Endodermal cell (in vitro differentiated cells): ENCODE measurements around the gene SLC2A4. TPM values are rescaled to one million over a fixed set of nuclear protein-coding genes. Genes with fewer than 3 reads are reported as not detected.
"Not testable (repeated sequence)": the region's sequence is repeated elsewhere in the genome, so short reads cannot be mapped to it uniquely, and the experiment has no call there.

Experiments used
- DNase-seq: peaks from one replicate; pipeline ENCODE4 v3.0.0-alpha.2; 2017
- H3K27ac ChIP-seq: 2 replicates; pipeline ENCODE4 v1.5.1; 2013; ENCODE audit warnings: mild to moderate bottlenecking, low read depth, low read length, moderate library complexity
- H3K27me3 ChIP-seq: 2 replicates; pipeline ENCODE4 v1.6.1; 2013; ENCODE audit warnings: mild to moderate bottlenecking, low read length, moderate library complexity; ENCODE audit not compliant: insufficient read depth, control insufficient read depth, poor library complexity, severe bottlenecking
- H3K36me3 ChIP-seq: 2 replicates; pipeline ENCODE4 v1.7.0; 2013; ENCODE audit warnings: mild to moderate bottlenecking, low read length, moderate library complexity; ENCODE audit not compliant: control insufficient read depth, insufficient read depth
- H3K4me1 ChIP-seq: one replicate; pipeline ENCODE4 v1.7.0; 2013; ENCODE audit warnings: low read length; ENCODE audit not compliant: control insufficient read depth, insufficient read depth
- H3K4me3 ChIP-seq: 2 replicates; pipeline ENCODE4 v1.5.1; 2013; ENCODE audit warnings: mild to moderate bottlenecking, low read length, moderate library complexity
- H3K9ac ChIP-seq: 2 replicates; pipeline ENCODE4 v1.6.1; 2013; ENCODE audit warnings: mild to moderate bottlenecking, low read length, moderate library complexity; ENCODE audit not compliant: poor library complexity, severe bottlenecking; ENCODE audit errors: extremely low read depth
- H3K9me3 ChIP-seq: 2 replicates; pipeline ENCODE4 v1.6.1; 2013; ENCODE audit warnings: mild to moderate bottlenecking, low read length, moderate library complexity; ENCODE audit not compliant: control insufficient read depth
- H3K27ac Mint-ChIP-seq: 2 replicates; pipeline ENCODE4 v1.8.0; 2020; ENCODE audit warnings: mixed read lengths
- H3K27me3 Mint-ChIP-seq: 2 replicates; pipeline ENCODE4 v1.8.0; 2021; ENCODE audit warnings: mild to moderate bottlenecking, mixed read lengths; ENCODE audit not compliant: insufficient read depth
- H3K36me3 Mint-ChIP-seq: 2 replicates; pipeline ENCODE4 v1.8.0; 2020; ENCODE audit warnings: low read depth, mixed read lengths
- H3K4me1 Mint-ChIP-seq: 2 replicates; pipeline ENCODE4 v1.8.0; 2020; ENCODE audit warnings: mixed read lengths
- H3K4me3 Mint-ChIP-seq: 2 replicates; pipeline ENCODE4 v1.8.0; 2020; ENCODE audit warnings: mild to moderate bottlenecking, moderate library complexity, mixed read lengths
- H3K9me3 Mint-ChIP-seq: 2 replicates; pipeline ENCODE4 v1.8.0; 2020; ENCODE audit warnings: mild to moderate bottlenecking, mixed read lengths
- WGBS, 2 experiments: methylation state at CpG; one replicate each; pipeline versions ENCODE4 v1.1.5 to v1.1.7; 2013; ENCODE audit warnings: missing lambda C conversion rate in 2 of 2, mixed read lengths in 1 of 2; ENCODE audit not compliant: insufficient coverage in 1 of 2, insufficient read length in 1 of 2; 5-methylcytosine and 5-hydroxymethylcytosine counted together
- total RNA-seq, 2 donors: library from RNA; stranded (reverse); fragmentation: NEBNext Ultra II Directional in 1 of 2; extraction: Animal tissue kit (Norgen Biotek cat#: 25700) in 1 of 2; gene quantifications; 2 replicates in 1 of 2; 3 replicates in 1 of 2; pipeline ENCODE4 v1.2.1, GENCODE V29; 2021
- TF ChIP-seq, protein P1 (sequence below): fragments of 200-600 bp; sonication (generic); conservative IDR thresholded peaks from 2 replicates; pipeline ENCODE4 v1.5.0; 2021; ENCODE audit warnings: antibody characterized with exemption, mild to moderate bottlenecking

Gene SLC2A4
- total RNA-seq, 2 donors from 2014 or later: 2.2 to 5.4 TPM

DNA sequence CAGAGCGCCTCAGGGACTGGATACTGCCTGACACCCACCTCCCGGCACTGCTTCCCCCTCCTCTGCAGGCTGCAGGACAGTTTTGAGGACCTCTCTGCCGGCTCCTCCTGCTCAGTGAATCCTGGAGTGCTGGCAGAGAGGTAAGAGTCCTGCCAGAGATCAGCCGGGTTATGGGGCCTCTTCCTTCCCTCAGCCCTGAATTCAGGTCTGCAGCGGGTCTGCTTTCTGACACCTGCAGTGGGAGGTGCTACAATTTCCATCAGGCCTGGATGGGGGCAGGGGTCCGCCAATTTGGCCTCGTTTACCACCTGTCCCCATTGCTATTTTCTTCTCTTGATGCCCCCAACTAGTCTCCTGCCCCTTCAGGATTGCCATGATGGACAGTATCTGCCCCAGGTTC is 50.6 kb downstream of the SLC2A4 start:
- Histone ChIP-seq H3K4me3 (no peak overlapping the region), H3K9ac (no peak overlapping the region), H3K4me1 (no peaks in the 10 kb centered on the region), H3K9me3 (no peaks in the 10 kb centered on the region), H3K27ac (no peak overlapping the region), H3K36me3 (no peaks in the 10 kb centered on the region), H3K27me3 (no peaks in the 10 kb centered on the region)
- no peaks in the 10 kb centered on the region for H3K9me3 Mint-ChIP-seq
- no peaks in the 10 kb centered on the region for H3K36me3 Mint-ChIP-seq
- peaks cover 17% of the 10 kb centered on the region for H3K4me1 Mint-ChIP-seq
- no peak overlapping the region for H3K27ac Mint-ChIP-seq
- 68 to 76% methylated on average over 4 to 7 of the region's 7 CpGs for WGBS, 2 experiments
- DNase-seq: no peak
- H3K4me3 Mint-ChIP-seq: no peak overlapping the region
- TF ChIP-seq, protein P1, sequence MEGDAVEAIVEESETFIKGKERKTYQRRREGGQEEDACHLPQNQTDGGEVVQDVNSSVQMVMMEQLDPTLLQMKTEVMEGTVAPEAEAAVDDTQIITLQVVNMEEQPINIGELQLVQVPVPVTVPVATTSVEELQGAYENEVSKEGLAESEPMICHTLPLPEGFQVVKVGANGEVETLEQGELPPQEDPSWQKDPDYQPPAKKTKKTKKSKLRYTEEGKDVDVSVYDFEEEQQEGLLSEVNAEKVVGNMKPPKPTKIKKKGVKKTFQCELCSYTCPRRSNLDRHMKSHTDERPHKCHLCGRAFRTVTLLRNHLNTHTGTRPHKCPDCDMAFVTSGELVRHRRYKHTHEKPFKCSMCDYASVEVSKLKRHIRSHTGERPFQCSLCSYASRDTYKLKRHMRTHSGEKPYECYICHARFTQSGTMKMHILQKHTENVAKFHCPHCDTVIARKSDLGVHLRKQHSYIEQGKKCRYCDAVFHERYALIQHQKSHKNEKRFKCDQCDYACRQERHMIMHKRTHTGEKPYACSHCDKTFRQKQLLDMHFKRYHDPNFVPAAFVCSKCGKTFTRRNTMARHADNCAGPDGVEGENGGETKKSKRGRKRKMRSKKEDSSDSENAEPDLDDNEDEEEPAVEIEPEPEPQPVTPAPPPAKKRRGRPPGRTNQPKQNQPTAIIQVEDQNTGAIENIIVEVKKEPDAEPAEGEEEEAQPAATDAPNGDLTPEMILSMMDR: no peak
- no peaks in the 10 kb centered on the region for H3K27me3 Mint-ChIP-seq

DNA sequence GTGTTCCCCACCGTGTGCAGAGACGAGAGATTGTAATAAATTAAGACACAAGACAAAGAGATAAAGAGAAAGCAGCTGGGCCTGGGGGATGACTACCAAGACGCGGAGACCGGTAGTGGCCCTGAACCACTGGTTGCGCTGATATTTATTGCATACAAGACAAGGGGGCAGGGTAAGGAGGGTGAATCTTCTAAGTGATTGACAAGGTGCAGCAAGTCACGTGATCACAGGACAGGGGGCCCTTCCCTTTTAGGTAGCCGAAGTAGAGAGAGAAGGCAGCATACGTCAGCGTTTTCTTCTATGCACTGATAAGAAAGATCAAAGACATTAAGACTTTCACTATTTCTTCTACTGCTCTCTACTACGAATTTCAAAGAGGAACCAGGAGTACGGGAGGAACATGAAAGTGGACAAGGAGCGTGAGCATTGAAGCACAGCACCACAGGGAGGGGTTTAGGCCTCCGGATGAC is 51.1 kb downstream of the SLC2A4 start:
- H3K27ac Mint-ChIP-seq, DNase-seq, H3K9me3 ChIP-seq, H3K27ac ChIP-seq, H3K27me3 Mint-ChIP-seq, H3K36me3 ChIP-seq, H3K4me3 Mint-ChIP-seq, H3K36me3 Mint-ChIP-seq, H3K27me3 ChIP-seq, H3K4me1 ChIP-seq, H3K9me3 Mint-ChIP-seq, H3K9ac ChIP-seq, H3K4me3 ChIP-seq: not testable (repeated sequence)
- 86 to 89% methylated on average over 6 to 13 of the region's 14 CpGs for WGBS, 2 experiments
- peaks cover 20% of the 10 kb centered on the region for H3K4me1 Mint-ChIP-seq

DNA sequence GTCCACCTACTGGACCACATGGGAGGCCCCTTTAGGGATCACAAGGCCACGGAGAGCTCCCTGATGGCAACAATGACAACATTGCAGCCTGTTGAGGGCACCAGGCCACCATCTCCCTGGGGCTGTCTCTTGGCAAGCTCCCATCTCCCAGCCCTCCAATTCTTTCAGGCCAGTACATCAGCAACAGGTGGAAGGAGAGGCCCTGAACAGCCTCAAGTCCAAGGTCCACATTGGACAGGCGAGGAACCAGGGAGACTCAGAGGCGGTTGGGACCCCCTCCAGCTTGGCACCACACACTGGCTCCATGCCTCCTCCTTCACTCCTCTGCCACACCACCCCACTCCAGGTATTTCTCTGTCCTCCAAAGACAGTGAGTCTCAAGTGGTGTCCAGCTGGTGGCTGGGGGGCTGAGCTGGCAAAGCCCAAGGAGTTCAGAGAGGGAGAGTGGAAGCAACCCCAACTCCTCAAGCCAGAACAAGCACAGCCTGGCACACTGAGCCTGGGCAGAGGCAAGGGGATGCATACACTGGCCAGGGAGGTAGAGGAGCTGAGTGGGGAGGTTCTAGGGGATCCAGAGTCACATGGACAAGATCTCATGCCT is 53.5 kb downstream of the SLC2A4 start:
- H3K27me3 ChIP-seq: no peaks in the 10 kb centered on the region
- no peaks in the 10 kb centered on the region for H3K4me1 ChIP-seq
- H3K36me3 ChIP-seq: no peaks in the 10 kb centered on the region
- no peak overlapping the region for H3K4me3 ChIP-seq
- no peak overlapping the region for H3K4me3 Mint-ChIP-seq
- no peak overlapping the region for H3K27ac ChIP-seq
- TF ChIP-seq, protein P1: no peak
- 86 to 95% methylated on average over 2 to 3 of the region's 3 CpGs for WGBS, 2 experiments
- H3K9me3 ChIP-seq: no peaks in the 10 kb centered on the region
- peaks cover 10% of the 10 kb centered on the region for H3K4me1 Mint-ChIP-seq
- H3K27ac Mint-ChIP-seq: no peak overlapping the region
- H3K27me3 Mint-ChIP-seq: no peaks in the 10 kb centered on the region
- no peaks in the 10 kb centered on the region for H3K9me3 Mint-ChIP-seq
- H3K9ac ChIP-seq: no peak overlapping the region
- DNase-seq: no peak
- no peaks in the 10 kb centered on the region for H3K36me3 Mint-ChIP-seq

DNA sequence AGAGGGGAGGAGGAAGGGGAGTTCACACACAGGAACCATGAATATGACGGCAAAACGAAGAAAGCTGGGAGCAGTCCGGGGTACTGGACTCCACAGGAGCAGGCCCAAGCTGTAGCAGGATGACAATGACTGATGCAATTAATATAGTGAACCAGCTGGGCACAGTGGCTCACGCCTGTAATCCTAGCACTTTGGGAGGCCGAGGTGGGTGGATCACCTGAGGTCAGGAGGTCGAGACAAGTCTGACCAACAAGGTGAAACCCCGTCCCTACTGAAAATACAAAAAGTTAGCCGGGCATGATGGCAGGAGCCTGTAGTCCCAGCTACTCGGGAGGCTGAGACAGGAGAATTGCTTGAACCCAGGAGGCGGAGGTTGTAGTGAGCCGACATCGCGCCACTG is 54.2 kb downstream of the SLC2A4 start:
- not testable (repeated sequence) for DNase-seq, H3K4me3 Mint-ChIP-seq, H3K9me3 ChIP-seq, H3K9ac ChIP-seq, H3K9me3 Mint-ChIP-seq, H3K36me3 Mint-ChIP-seq, H3K27me3 ChIP-seq, H3K36me3 ChIP-seq, H3K4me1 ChIP-seq, H3K27me3 Mint-ChIP-seq, H3K27ac Mint-ChIP-seq, H3K4me3 ChIP-seq, H3K27ac ChIP-seq
- WGBS, 2 experiments: 89 to 98% methylated on average over 10 to 13 of the region's 13 CpGs
- peaks cover 10% of the 10 kb centered on the region for H3K4me1 Mint-ChIP-seq
